ENCODE measurements around the gene TMPRSS11A.

The TMPRSS11A gene

GRCh38 chr4:67963356-67963755, at the start of gene TMPRSS11A:
TSS of gene TMPRSS11A (minus strand) at chr4:67963493. CDS start at chr4:67963393, 100 bp downstream.
- in situ Hi-C loops (cut with HindIII; ENCODE audit: low pct_ligation_motif_present, low pct_unique_long_range_greater_than_20kb, low sequenced_read_pairs): no loop called here
- DNase-seq: no peak

GRCh38 chr4:68011684-68012083, 48.4 kb upstream of the TMPRSS11A start:
- in situ Hi-C loops (cut with HindIII; ENCODE audit: low pct_ligation_motif_present, low pct_unique_long_range_greater_than_20kb, low sequenced_read_pairs): no loop called here

DNA sequence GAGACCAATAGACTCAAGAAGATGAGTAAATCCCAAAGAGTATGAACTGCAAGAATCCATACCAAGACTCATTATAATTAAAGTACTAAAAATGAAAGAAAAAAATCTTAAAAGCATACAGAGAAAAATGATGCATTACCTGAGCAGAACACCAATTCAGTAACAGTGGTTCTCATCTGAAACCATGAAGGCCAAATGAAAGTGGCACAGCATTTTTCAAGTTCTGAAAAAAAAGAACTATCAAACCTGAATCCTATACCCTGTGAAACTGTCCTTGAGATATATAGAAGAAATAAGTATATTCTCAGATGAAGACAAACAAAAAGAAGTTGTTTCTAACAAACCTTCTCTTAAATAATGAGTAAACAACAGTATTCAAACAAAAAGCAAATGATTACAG, 39.6 kb upstream of the TMPRSS11A start:
- in situ Hi-C loops (cut with HindIII; ENCODE audit: low pct_ligation_motif_present, low pct_unique_long_range_greater_than_20kb, low sequenced_read_pairs): no loop called here
- DNase-seq: no peak

More at GRCh38 chr4:68011684-68012083, 48.4 kb upstream of the TMPRSS11A start:
- no peak for DNase-seq

DNA sequence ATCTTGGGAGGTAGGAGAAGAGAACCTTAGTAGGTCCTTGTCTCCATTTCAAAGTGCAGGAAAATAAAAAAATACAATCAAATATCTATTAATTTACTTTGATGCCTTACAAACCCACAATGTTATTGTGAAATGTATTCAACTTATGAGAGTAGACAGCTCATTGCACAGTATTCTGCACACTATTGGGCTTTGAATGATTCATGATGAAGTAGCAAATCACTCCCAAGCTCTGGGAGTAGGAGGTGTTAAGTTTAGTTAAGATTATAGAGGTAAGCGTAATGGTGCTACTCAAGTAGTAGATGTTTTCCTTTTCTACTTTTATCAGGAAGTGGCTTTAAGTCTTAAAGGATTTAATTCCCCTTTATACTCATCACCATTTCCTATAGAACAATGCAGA, 32.8 kb upstream of the TMPRSS11A start:
- in situ Hi-C loops (cut with HindIII; ENCODE audit: low pct_ligation_motif_present, low pct_unique_long_range_greater_than_20kb, low sequenced_read_pairs): no loop called here
- no peak for DNase-seq

DNA sequence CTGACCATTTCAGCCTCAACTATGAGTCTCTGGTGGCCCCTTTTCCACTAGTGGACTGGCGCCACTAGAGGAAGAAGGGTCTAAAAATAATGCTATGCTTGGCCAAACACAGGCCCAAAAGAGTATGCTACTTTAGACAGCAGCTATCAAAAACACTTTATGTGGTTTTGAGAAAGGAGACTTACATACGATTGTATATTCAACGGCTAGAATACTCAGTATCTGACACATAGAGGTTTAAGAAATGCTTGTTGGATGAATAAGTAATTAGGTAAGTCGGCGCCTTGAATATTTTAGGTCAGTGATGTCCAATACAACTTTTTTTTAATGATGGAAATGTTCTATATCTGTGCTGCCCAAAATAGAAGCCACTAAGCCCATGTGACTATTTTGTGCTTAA, 25.7 kb upstream of the TMPRSS11A start:
- in situ Hi-C loops (cut with HindIII; ENCODE audit: low pct_ligation_motif_present, low pct_unique_long_range_greater_than_20kb, low sequenced_read_pairs): no loop called here
- no peak for DNase-seq

GRCh38 chr4:67983333-67983732, 20.0 kb upstream of the TMPRSS11A start:
- in situ Hi-C loops (cut with HindIII; ENCODE audit: low pct_ligation_motif_present, low pct_unique_long_range_greater_than_20kb, low sequenced_read_pairs): no loop called here

DNA sequence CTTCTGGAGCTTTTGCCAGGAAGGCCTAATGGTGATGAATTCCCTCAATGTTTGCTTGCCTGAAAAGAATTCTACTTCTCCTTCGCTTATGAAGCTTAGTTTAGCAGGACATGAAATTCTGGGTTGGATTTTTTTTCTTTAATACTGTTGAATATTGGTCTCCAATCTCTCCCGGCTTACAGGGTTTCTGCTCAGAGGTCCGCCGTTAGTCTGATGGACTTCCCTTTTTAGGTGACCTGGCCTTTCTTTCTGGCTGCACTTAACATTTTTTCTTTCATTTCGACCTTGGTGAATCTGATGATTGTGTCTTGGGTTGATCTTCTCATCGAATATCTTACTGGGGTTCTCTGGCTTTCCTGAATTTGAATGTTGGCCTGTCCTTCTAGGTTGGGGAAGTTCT, 17.2 kb upstream of the TMPRSS11A start:
- DNase-seq: no peak
- in situ Hi-C loops (cut with HindIII; ENCODE audit: low pct_ligation_motif_present, low pct_unique_long_range_greater_than_20kb, low sequenced_read_pairs): no loop called here

More at GRCh38 chr4:67983333-67983732, 20.0 kb upstream of the TMPRSS11A start:
- DNase-seq: no peak

GRCh38 chr4:67973608-67974007, 10.3 kb upstream of the TMPRSS11A start:
- in situ Hi-C loops (cut with HindIII; ENCODE audit: low pct_ligation_motif_present, low pct_unique_long_range_greater_than_20kb, low sequenced_read_pairs): no loop called here
- DNase-seq: no peak

GRCh38 chr4:67954890-67955289, 8.4 kb downstream of the TMPRSS11A start:
- DNase-seq: no peak
- in situ Hi-C loops (cut with HindIII; ENCODE audit: low pct_ligation_motif_present, low pct_unique_long_range_greater_than_20kb, low sequenced_read_pairs): no loop called here

DNA sequence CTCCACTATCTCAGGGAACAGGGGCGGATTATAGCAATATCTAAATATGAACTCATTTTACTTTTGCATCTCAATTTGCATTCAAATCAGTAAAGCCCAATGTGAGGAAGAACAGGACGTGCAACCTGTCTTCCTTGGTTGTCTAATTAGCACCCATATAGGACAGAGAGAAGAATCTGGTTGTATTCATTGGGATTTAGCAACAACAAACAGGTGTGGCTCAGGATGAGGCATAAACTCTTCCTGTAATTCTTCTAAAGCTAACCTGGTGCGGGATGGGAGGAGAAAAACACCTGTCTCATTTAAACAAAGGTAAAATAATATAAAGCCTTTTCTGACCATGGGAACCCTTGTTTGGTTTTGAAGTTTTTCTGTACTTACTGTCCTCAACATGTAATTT, 22.2 kb downstream of the TMPRSS11A start:
- in situ Hi-C loops (cut with HindIII; ENCODE audit: low pct_ligation_motif_present, low pct_unique_long_range_greater_than_20kb, low sequenced_read_pairs): no loop called here
- no peak for DNase-seq

DNA sequence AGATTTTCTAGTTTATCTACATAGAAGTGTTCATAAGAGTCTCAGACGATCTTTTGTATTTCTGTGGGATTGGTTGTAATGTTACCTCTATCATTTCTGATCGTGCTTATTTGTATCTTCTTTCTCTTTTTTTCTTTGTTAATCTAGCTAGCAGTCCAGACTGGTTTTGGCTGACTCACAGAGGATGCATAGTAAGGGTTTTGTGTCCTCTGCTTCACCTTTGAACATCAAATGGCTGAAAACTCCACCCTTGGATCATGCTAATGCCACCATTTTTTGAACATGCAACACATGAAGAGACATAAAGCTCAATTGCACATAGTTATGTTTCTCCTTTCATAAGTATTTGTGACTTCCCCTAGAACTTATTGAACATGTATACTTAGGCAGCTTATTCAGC, 22.8 kb downstream of the TMPRSS11A start:
- no peak for DNase-seq
- in situ Hi-C loops (cut with HindIII; ENCODE audit: low pct_ligation_motif_present, low pct_unique_long_range_greater_than_20kb, low sequenced_read_pairs): no loop called here

GRCh38 chr4:67939195-67939594, 24.1 kb downstream of the TMPRSS11A start:
- in situ Hi-C loops (cut with HindIII; ENCODE audit: low pct_ligation_motif_present, low pct_unique_long_range_greater_than_20kb, low sequenced_read_pairs): no loop called here

GRCh38 chr4:67935888-67936287, 27.4 kb downstream of the TMPRSS11A start:
- no peak for DNase-seq
- in situ Hi-C loops (cut with HindIII; ENCODE audit: low pct_ligation_motif_present, low pct_unique_long_range_greater_than_20kb, low sequenced_read_pairs): no loop called here

More at GRCh38 chr4:67939195-67939594, 24.1 kb downstream of the TMPRSS11A start:
- DNase-seq: no peak

DNA sequence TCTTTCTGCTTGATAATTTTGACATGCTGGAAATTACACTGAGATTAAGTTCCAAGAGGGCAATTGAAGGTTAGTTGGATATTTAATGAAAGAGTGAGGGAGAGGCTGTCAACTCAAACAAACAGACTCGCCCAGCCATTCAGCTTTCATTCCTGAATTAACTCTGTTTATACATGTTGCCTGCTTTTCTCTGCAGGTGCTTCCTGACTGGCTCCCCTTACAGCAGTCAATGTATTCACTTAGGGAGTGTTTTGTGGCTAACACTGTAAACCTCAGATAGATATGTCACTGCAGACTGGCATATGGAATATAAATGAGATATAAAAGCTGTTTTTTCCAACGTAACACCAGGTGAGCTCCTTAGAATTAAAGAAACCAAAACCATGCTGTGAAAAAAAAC, 28.7 kb downstream of the TMPRSS11A start:
- in situ Hi-C loops (cut with HindIII; ENCODE audit: low pct_ligation_motif_present, low pct_unique_long_range_greater_than_20kb, low sequenced_read_pairs): no loop called here
- no peak for DNase-seq

GRCh38 chr4:67933755-67934154, 29.5 kb downstream of the TMPRSS11A start:
- DNase-seq: no peak
- in situ Hi-C loops (cut with HindIII; ENCODE audit: low pct_ligation_motif_present, low pct_unique_long_range_greater_than_20kb, low sequenced_read_pairs): no loop called here

GRCh38 chr4:67933038-67933437, 30.3 kb downstream of the TMPRSS11A start:
- in situ Hi-C loops (cut with HindIII; ENCODE audit: low pct_ligation_motif_present, low pct_unique_long_range_greater_than_20kb, low sequenced_read_pairs): no loop called here
- DNase-seq: no peak

- no peak for DNase-seq
- in situ Hi-C loops (cut with HindIII; ENCODE audit: low pct_ligation_motif_present, low pct_unique_long_range_greater_than_20kb, low sequenced_read_pairs): no loop called here
Measured at GRCh38 chr4:67931256-67931655, 32.0 kb downstream of the TMPRSS11A start.

DNA sequence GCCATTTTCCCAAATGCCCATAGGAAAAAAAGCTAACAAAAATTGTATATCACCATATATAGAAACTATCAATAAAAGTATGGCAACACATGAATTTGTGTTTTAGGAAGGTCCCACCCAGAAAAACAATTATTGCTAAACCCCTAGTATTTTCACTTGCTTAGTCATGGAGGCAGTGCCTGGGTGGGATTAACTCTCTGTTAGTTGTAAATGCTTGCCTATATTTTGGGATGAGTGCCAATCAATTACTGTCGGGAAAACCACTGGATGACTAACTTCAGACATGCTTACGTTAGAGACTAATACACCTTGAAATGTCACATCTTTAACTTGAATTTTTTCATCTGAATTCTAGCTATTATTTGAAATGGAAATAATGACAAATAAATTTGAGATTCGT, 33.9 kb downstream of the TMPRSS11A start:
- no peak for DNase-seq
- in situ Hi-C loops (cut with HindIII; ENCODE audit: low pct_ligation_motif_present, low pct_unique_long_range_greater_than_20kb, low sequenced_read_pairs): no loop called here

DNA sequence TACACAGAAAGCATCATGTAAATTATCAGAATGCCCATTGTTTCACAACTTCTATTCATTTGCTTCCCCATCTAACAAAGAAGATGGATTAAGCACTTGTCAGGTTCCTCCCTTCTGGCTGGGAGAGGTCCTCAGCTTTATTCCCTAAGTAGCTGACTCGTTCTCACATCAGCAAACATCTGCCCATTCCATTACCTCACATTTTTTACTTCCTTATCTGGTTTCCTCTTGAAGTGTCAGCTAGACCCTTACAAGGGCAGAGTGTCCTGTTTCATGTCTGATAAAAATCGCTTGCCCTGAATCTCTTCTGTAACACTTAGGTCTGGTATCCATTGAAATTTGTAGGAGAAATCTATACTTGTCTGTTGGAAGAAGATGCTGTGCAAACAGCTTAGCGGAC, 34.7 kb downstream of the TMPRSS11A start:
- no peak for DNase-seq
- in situ Hi-C loops (cut with HindIII; ENCODE audit: low pct_ligation_motif_present, low pct_unique_long_range_greater_than_20kb, low sequenced_read_pairs): no loop called here

- in situ Hi-C loops (cut with HindIII; ENCODE audit: low pct_ligation_motif_present, low pct_unique_long_range_greater_than_20kb, low sequenced_read_pairs): no loop called here
- no peak for DNase-seq
Measured at GRCh38 chr4:67927251-67927650, 36.0 kb downstream of the TMPRSS11A start.

GRCh38 chr4:67926485-67926884, 36.8 kb downstream of the TMPRSS11A start:
- no peak for DNase-seq
- in situ Hi-C loops (cut with HindIII; ENCODE audit: low pct_ligation_motif_present, low pct_unique_long_range_greater_than_20kb, low sequenced_read_pairs): no loop called here

Data from ACHN (cell line).